Naive thymus-derived CD4-positive, alpha-beta T cell (primary cell): ENCODE measurements around the gene B4GALT4. TPM values are rescaled to one million over a fixed set of nuclear protein-coding genes. Genes with fewer than 3 reads are reported as not detected.

ENCODE experiments used
- ATAC-seq: fragments of 150-1000 bp; cut with Tn5 transposase; 2 replicates; pipeline ENCODE4 v1.10.0; 2021; ENCODE audit warnings: mild to moderate bottlenecking, moderate library complexity
- CTCF ChIA-PET: fragments of 350-600 bp; sonication (Branson Sonifier 250); formaldehyde crosslinking; loops from one replicate; lab custom pipeline; 2021; ENCODE audit warnings: antibody characterized with exemption; lab: Charles Lee
- POLR2A ChIA-PET: fragments of 350-600 bp; sonication (Branson Sonifier 250); formaldehyde crosslinking; loops from one replicate; lab custom pipeline; 2021; ENCODE audit warnings: antibody characterized with exemption, inconsistent platforms; lab: Charles Lee
- DNase-seq, 9 donors: peaks; one replicate each; pipeline versions ENCODE4 v3.0.0 to v3.0.0-alpha.2; 2020 to 2022; ENCODE audit warnings: mixed read lengths in 1 of 9
- H3K27ac ChIP-seq: one replicate; pipeline ENCODE4 v1.7.0; 2013; ENCODE audit warnings: mild to moderate bottlenecking, low read depth, low read length, moderate library complexity
- H3K27me3 ChIP-seq, 2 donors: one replicate each; pipeline ENCODE4 v1.7.0; 2013; ENCODE audit warnings: low read length in 2 of 2, mild to moderate bottlenecking in 2 of 2, moderate library complexity in 2 of 2; ENCODE audit not compliant: control insufficient read depth in 2 of 2, insufficient read depth in 2 of 2
- H3K36me3 ChIP-seq, 3 experiments: 1 replicate in 2 of 3; 2 replicates in 1 of 3; pipeline ENCODE4 v1.7.0; 2013; ENCODE audit warnings: low read length in 3 of 3, mild to moderate bottlenecking in 3 of 3, moderate library complexity in 1 of 3; ENCODE audit not compliant: insufficient read depth in 3 of 3, control insufficient read depth in 2 of 3
- H3K4me1 ChIP-seq, 2 donors: one replicate each; pipeline ENCODE4 v1.7.0; 2013; ENCODE audit warnings: low read length in 2 of 2, mild to moderate bottlenecking in 2 of 2, moderate library complexity in 1 of 2; ENCODE audit not compliant: control insufficient read depth in 2 of 2, insufficient read depth in 2 of 2
- H3K4me3 ChIP-seq: 2 replicates; pipeline ENCODE4 v1.7.0; 2013; ENCODE audit warnings: mild to moderate bottlenecking, low read length
- H3K9me3 ChIP-seq, 3 experiments: 1 replicate in 2 of 3; 2 replicates in 1 of 3; pipeline ENCODE4 v1.7.0; 2013; ENCODE audit warnings: low read length in 3 of 3; ENCODE audit not compliant: control insufficient read depth in 2 of 3
- H3K27ac Mint-ChIP-seq, 9 donors: one replicate each; pipeline ENCODE4 v1.8.0; 2020 to 2022; ENCODE audit warnings: mixed read lengths in 9 of 9, mild to moderate bottlenecking in 8 of 9, moderate library complexity in 5 of 9, inconsistent platforms in 2 of 9
- H3K27me3 Mint-ChIP-seq, 5 donors: one replicate each; pipeline ENCODE4 v1.8.0; 2021 to 2022; ENCODE audit warnings: mixed read lengths in 5 of 5, mild to moderate bottlenecking in 1 of 5
- H3K36me3 Mint-ChIP-seq, 5 donors: one replicate each; pipeline ENCODE4 v1.8.0; 2020 to 2022; ENCODE audit warnings: mixed read lengths in 5 of 5, mild to moderate bottlenecking in 3 of 5, inconsistent platforms in 1 of 5
- H3K4me1 Mint-ChIP-seq, 7 donors: one replicate each; pipeline ENCODE4 v1.8.0; 2020 to 2022; ENCODE audit warnings: mixed read lengths in 7 of 7, mild to moderate bottlenecking in 3 of 7, inconsistent platforms in 1 of 7
- H3K4me3 Mint-ChIP-seq, 10 donors: one replicate each; pipeline ENCODE4 v1.8.0; 2020 to 2022; ENCODE audit warnings: mild to moderate bottlenecking in 10 of 10, mixed read lengths in 10 of 10, moderate library complexity in 6 of 10, inconsistent platforms in 2 of 10
- H3K9me3 Mint-ChIP-seq, 11 donors: one replicate each; pipeline ENCODE4 v1.8.0; 2020 to 2022; ENCODE audit warnings: mixed read lengths in 11 of 11, mild to moderate bottlenecking in 4 of 11, inconsistent platforms in 1 of 11, moderate library complexity in 1 of 11
- intact Hi-C, 2 donors: fragments of 100-400 bp; cut with micrococcal nuclease; formaldehyde crosslinking; loops; one replicate each; pipeline ENCODE4 v1.15.1; 2023
- polyA plus RNA-seq, 2 donors: library from polyadenylated mRNA; unstranded; fragments of 300-500 nt; fragmentation: Illumina TruSeq; gene quantifications; one replicate each; pipeline ENCODE4 v1.2.3, GENCODE V29; 2021
- total RNA-seq, 6 experiments: library from RNA in 5 of 6; stranded (reverse) in 5 of 6; gene quantifications; 1 replicate in 5 of 6; 2 replicates in 1 of 6; pipeline ENCODE4 v1.2.3 and lab custom pipeline; 2021 to 2026

Gene B4GALT4
- total and polyA plus RNA-seq, 7 experiments from 2014 or later = 17.9 to 39.8 (median 29.6) TPM

DNA sequence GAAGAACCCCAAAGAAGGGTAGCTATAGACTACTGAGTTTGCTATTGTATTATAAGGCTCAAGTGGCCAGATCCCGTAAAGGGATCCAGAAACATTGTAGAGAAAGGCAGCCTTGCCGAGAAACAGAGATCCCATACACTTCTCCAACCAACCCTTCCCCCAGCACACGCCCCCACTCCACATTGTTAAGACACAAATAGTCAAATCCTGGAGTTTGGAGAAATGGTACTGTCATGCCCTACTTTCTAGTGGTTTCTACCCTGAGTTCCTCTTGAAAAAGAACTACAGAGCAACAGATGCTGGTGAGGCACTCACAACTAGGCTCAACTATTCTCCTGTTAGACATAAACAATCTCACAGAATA is 33.2 kb downstream of the B4GALT4 start:
- Histone ChIP-seq H3K27ac (peak overlapping the region; percentile 66), H3K9me3 (no peaks in the 10 kb centered on the region), H3K4me1 (peaks cover 0 to 57% of the 10 kb centered on the region in 2 donors), H3K36me3 (peaks cover 0 to 19% (median 6%) of the 10 kb centered on the region in 3 experiments), H3K27me3 (no peaks in the 10 kb centered on the region), H3K4me3 (peak overlapping the region; percentile 40)
- Mint-ChIP-seq H3K36me3 (peaks cover 22 to 42% (median 34%) of the 10 kb centered on the region in 5 donors), H3K9me3 (peaks cover 0 to 4% (median 0%) of the 10 kb centered on the region in 11 donors), H3K4me3 (peak overlapping the region; percentile 45 to 88 (median 74)), H3K27me3 (no peaks in the 10 kb centered on the region), H3K4me1 (peaks cover 34 to 90% (median 79%) of the 10 kb centered on the region in 7 donors), H3K27ac (peak overlapping the region in 8 of 9 donors; percentile 85 to 96 (median 93))
- CTCF ChIA-PET = interaction anchor here (0.7 to 1.5 kb wide), 3 partner anchors 13 to 323 kb away, joined by 3 to 5 read pairs (median 4); partner anchors contain the start of gene B4GALT4
- intact Hi-C loops = loop anchor here in 1 of 2 donors (1.0 kb wide), 2 partner anchors 11 to 34 kb away; no protein-coding TSS in a partner anchor
- ATAC-seq = no peak
- no peak for DNase-seq
- POLR2A ChIA-PET = interaction anchor here (1.3 to 1.6 kb wide), 2 partner anchors 12 to 34 kb away, joined by 4 to 9 read pairs; partner anchors contain the start of gene B4GALT4

DNA sequence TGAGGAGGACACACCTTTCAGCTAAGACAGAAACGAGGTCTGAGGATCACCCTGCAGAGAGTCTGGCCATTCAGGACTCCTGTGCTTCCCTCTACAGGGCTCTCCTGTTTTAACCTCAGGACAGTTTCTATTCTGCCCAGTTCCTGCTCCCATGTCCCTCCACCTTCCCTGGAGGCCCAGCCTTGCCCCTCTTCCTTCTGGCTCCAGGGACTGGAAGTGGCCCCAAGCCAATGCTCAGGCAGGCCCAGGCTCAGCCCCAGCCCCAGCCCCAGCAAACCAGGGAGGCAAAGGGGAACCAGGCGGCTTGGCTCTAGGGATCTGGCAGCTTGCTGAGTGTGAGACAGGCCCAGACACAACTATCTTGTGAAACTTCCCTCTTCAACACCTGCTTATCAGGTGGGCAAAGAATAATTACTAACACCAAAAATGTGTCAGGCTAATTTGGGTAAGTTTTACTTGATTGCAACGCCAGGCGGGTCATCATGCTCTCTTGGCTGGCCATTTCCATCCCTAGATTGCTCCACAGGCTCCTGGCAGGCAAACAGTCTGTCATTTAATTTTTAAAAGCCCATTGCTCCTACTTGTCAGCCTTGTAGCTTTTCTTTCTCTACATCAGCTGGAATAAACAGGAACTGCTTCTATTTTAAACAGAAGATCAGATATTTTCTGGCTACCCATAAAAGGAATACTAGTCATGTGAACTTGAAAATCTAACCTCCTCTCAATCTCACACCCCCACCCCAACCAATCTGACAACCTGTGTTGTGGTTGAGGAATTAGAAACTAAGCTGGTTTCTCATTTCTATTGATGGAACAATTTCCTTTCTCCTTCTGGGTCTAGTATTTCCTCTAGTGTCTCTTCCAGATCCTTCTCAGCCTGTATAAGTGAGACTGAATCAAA is 33.8 kb downstream of the B4GALT4 start:
- peak overlapping the region; percentile 15 to 96 (median 93) for H3K27ac Mint-ChIP-seq
- ATAC-seq (peak; percentile 64), DNase-seq (peak in 7 of 9 donors; percentile 38 to 62 (median 54))
- H3K27me3 Mint-ChIP-seq = no peaks in the 10 kb centered on the region
- POLR2A ChIA-PET = interaction anchor here (0.6 to 1.6 kb wide), 3 partner anchors 13 to 268 kb away, joined by 3 to 9 read pairs (median 4); partner anchors contain the start of gene B4GALT4
- H3K36me3 Mint-ChIP-seq = peaks cover 17 to 37% (median 29%) of the 10 kb centered on the region in 5 donors
- H3K9me3 Mint-ChIP-seq = peaks cover 0 to 4% (median 0%) of the 10 kb centered on the region in 11 donors
- H3K4me1 ChIP-seq = peaks cover 0 to 57% of the 10 kb centered on the region in 2 donors
- peak overlapping the region; percentile 40 for H3K4me3 ChIP-seq
- intact Hi-C loops = loop anchor here in 1 of 2 donors (1.0 kb wide), 2 partner anchors 11 to 34 kb away; no protein-coding TSS in a partner anchor
- peaks cover 34 to 89% (median 79%) of the 10 kb centered on the region in 7 donors for H3K4me1 Mint-ChIP-seq
- H3K27ac ChIP-seq = peak overlapping the region; percentile 66
- no peaks in the 10 kb centered on the region for H3K27me3 ChIP-seq
- H3K4me3 Mint-ChIP-seq = peak overlapping the region; percentile 45 to 88 (median 74)
- H3K36me3 ChIP-seq = peaks cover 0 to 13% (median 0%) of the 10 kb centered on the region in 3 experiments
- CTCF ChIA-PET = interaction anchor here (0.7 to 1.5 kb wide), 3 partner anchors 13 to 323 kb away, joined by 3 to 5 read pairs (median 4); partner anchors contain the start of gene B4GALT4
- H3K9me3 ChIP-seq = no peaks in the 10 kb centered on the region

DNA sequence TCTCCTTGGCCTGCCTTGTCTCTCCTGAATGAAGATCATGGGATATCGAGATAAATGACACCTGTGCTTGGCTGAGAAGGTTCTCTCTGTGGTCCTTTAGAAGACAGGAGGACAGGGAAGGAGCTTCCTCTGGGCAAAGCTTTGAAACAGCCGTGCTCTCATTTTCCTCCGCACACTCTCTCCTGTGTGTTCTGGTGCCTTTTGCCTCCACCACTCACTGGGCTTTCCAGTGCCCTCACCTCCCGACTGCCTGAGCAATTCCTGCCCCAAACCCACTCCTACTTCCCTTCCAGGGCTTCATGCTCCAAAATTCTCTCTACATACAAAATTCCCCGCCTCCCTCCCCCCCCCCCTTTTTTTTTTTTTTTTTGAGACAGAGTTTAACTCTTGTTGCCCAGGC is 35.0 kb downstream of the B4GALT4 start:
- intact Hi-C loops = no loop called here
- H3K27ac ChIP-seq = peak overlapping the region; percentile 66
- peaks cover 0 to 4% (median 0%) of the 10 kb centered on the region in 11 donors for H3K9me3 Mint-ChIP-seq

DNA sequence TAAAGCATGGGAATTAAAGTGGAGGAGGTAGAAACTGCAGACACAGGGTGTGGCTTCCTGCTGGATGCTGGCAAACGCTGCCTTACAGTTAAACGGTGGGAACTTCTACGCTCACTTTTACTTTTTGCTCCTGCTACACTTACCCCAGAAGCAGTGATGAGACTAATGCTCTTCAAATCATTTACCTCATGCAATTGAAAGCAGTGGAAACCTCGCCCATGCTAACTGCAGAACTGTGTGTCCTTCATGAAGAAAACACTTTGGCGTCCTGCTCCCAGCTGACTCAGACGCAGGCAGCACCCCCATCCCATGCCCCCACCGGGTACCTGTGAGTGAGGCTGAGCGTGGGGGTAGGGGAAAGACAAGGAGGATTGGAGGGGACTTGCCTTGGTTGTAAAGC is 35.5 kb downstream of the B4GALT4 start:
- Histone ChIP-seq H3K27me3 (no peaks in the 10 kb centered on the region), H3K4me3 (no peak overlapping the region), H3K27ac (peak overlapping the region; percentile 66), H3K9me3 (no peaks in the 10 kb centered on the region), H3K4me1 (peaks cover 0 to 56% of the 10 kb centered on the region in 2 donors), H3K36me3 (peaks cover 0 to 4% (median 0%) of the 10 kb centered on the region in 3 experiments)
- Mint-ChIP-seq H3K36me3 (peaks cover 11 to 27% (median 20%) of the 10 kb centered on the region in 5 donors), H3K4me3 (peak overlapping the region in 9 of 10 donors; percentile 69 to 82 (median 79)), H3K27ac (peak overlapping the region in 8 of 9 donors; percentile 85 to 96 (median 94)), H3K9me3 (peaks cover 0 to 4% (median 0%) of the 10 kb centered on the region in 11 donors), H3K27me3 (no peaks in the 10 kb centered on the region), H3K4me1 (peaks cover 34 to 78% (median 69%) of the 10 kb centered on the region in 7 donors)
- intact Hi-C loops = no loop called here
- DNase-seq = no peak
- CTCF ChIA-PET = interaction anchor here (1.3 kb wide), 1 partner anchor 36 kb away, joined by 5 read pairs; no protein-coding TSS in a partner anchor
- ATAC-seq = peak; percentile 17
- POLR2A ChIA-PET = interaction anchor here (0.6 to 1.3 kb wide), 4 partner anchors 8 to 36 kb away, joined by 3 to 4 read pairs (median 3); no protein-coding TSS in a partner anchor

More for the DNA sequence above, 35.0 kb downstream of the B4GALT4 start:
- no peaks in the 10 kb centered on the region for H3K9me3 ChIP-seq
- Mint-ChIP-seq H3K4me3 (peak overlapping the region in 8 of 10 donors; percentile 69 to 82 (median 80)), H3K4me1 (peaks cover 34 to 82% (median 74%) of the 10 kb centered on the region in 7 donors), H3K27ac (peak overlapping the region in 8 of 9 donors; percentile 85 to 96 (median 94)), H3K36me3 (peaks cover 11 to 32% (median 24%) of the 10 kb centered on the region in 5 donors), H3K27me3 (no peaks in the 10 kb centered on the region)
- no peak overlapping the region for H3K4me3 ChIP-seq
- POLR2A ChIA-PET = interaction anchor here (0.7 to 1.1 kb wide), 2 partner anchors 32 to 36 kb away, joined by 3 to 4 read pairs; no protein-coding TSS in a partner anchor
- CTCF ChIA-PET = interaction anchor here (1.3 kb wide), 1 partner anchor 36 kb away, joined by 5 read pairs; no protein-coding TSS in a partner anchor
- peaks cover 0 to 57% of the 10 kb centered on the region in 2 donors for H3K4me1 ChIP-seq
- ATAC-seq (no peak), DNase-seq (no peak)
- peaks cover 0 to 4% (median 0%) of the 10 kb centered on the region in 3 experiments for H3K36me3 ChIP-seq
- no peaks in the 10 kb centered on the region for H3K27me3 ChIP-seq

DNA sequence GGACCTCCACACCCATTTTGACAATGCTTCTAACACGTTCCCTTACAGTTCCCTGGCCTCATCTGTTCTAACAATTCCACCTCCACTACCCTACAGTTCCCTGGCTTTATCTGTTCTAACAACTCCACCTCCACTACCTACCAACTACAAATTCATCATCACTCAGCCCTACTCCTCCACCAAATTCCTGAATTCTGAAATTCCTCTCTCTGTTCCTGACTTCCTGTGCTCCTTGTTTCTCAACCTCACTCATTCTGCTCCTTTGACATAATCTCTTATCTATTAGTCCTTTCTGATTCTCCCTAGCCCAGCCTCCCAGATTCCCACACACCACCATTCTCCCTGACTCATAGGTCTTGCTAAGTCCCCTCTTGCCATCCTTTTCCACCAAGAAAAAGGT is 44.8 kb downstream of the B4GALT4 start:
- H3K4me1 Mint-ChIP-seq = no peaks in the 10 kb centered on the region
- Histone ChIP-seq H3K27me3 (no peaks in the 10 kb centered on the region), H3K9me3 (no peaks in the 10 kb centered on the region), H3K4me3 (no peak overlapping the region), H3K4me1 (no peaks in the 10 kb centered on the region), H3K36me3 (no peaks in the 10 kb centered on the region), H3K27ac (no peak overlapping the region)
- ChIA-PET POLR2A (no interaction called here), CTCF (no interaction called here)
- no peak overlapping the region for H3K4me3 Mint-ChIP-seq
- H3K27me3 Mint-ChIP-seq = no peaks in the 10 kb centered on the region
- peaks cover 0 to 5% (median 0%) of the 10 kb centered on the region in 5 donors for H3K36me3 Mint-ChIP-seq
- no peak for DNase-seq
- H3K9me3 Mint-ChIP-seq = no peaks in the 10 kb centered on the region
- no peak for ATAC-seq
- intact Hi-C loops = no loop called here
- no peak overlapping the region for H3K27ac Mint-ChIP-seq

DNA sequence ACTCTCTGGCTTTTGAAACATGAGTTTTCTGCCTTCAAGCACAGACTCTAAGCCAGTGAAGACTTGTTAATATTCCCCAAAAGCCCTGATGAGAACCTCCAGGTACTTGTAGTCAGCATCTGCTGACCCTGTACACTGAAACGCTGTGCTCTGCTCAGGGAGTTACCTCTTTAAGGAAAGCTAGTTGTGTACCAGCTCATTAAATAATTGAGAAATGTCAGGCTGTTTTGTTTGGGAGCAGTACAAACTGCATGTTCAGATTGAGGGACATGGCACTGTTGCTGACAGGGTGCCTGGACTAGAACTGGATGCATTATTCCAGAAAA is 45.6 kb downstream of the B4GALT4 start:
- ATAC-seq = no peak

More for the DNA sequence above, 45.6 kb downstream of the B4GALT4 start:
- Histone ChIP-seq H3K27ac (no peak overlapping the region), H3K27me3 (no peaks in the 10 kb centered on the region), H3K4me3 (no peak overlapping the region), H3K4me1 (no peaks in the 10 kb centered on the region), H3K9me3 (no peaks in the 10 kb centered on the region), H3K36me3 (no peaks in the 10 kb centered on the region)
- H3K4me3 Mint-ChIP-seq = no peak overlapping the region
- H3K27me3 Mint-ChIP-seq = no peaks in the 10 kb centered on the region
- ChIA-PET CTCF (interaction anchor here (0.5 kb wide), 1 partner anchor 584 kb away, joined by 3 read pairs; no protein-coding TSS in a partner anchor), POLR2A (no interaction called here)
- no peaks in the 10 kb centered on the region for H3K9me3 Mint-ChIP-seq
- H3K36me3 Mint-ChIP-seq = peaks cover 0 to 5% (median 0%) of the 10 kb centered on the region in 5 donors
- H3K4me1 Mint-ChIP-seq = no peaks in the 10 kb centered on the region
- no peak for DNase-seq
- intact Hi-C loops = no loop called here
- no peak overlapping the region for H3K27ac Mint-ChIP-seq
